ENCODE measurements around the gene CDH2.

The CDH2 gene

GRCh38 chr18:28048612-28049011, 128.3 kb downstream of the CDH2 start:
- Histone ChIP-seq H3K9ac (ENCODE audit: low read depth, low read length) (no peak overlapping the region), H3K27me3 (ENCODE audit: control insufficient read depth, insufficient read depth, low read length) (no peaks in the 10 kb centered on the region), H3K9me3 (ENCODE audit: control insufficient read depth, insufficient read depth, low read length) (no peaks in the 10 kb centered on the region), H3K4me3 (ENCODE audit: low read depth, low read length) (no peak overlapping the region), H3K4me1 (ENCODE audit: control insufficient read depth, insufficient read depth, low read length) (peaks cover 12% of the 10 kb centered on the region), H3K36me3 (ENCODE audit: control insufficient read depth, insufficient read depth, low read length) (no peaks in the 10 kb centered on the region)

DNA sequence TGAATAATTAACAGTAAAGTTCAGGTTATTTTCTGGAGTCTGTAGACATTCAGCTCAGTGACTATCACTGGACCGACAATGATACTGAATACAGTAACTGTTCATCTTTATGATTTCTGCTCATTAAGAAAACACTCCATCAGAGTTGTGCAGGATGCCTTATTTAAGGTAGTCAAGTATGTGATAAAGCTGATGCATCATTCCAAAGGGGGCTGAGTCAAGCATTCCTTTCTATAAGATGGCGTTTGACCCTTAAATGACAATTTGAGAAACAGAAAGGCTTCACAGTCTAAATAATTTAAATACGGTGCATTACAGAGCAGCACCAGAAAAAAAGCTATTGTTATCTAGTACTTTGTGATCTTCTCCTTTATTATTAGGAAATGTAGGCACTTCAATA, 131.1 kb downstream of the CDH2 start:
- H3K36me3 ChIP-seq (ENCODE audit: control insufficient read depth, insufficient read depth, low read length) = no peaks in the 10 kb centered on the region
- peaks cover 12% of the 10 kb centered on the region for H3K4me1 ChIP-seq (ENCODE audit: control insufficient read depth, insufficient read depth, low read length)
- H3K27me3 ChIP-seq (ENCODE audit: control insufficient read depth, insufficient read depth, low read length) = no peaks in the 10 kb centered on the region
- H3K4me3 ChIP-seq (ENCODE audit: low read depth, low read length) = no peak overlapping the region
- H3K9ac ChIP-seq (ENCODE audit: low read depth, low read length) = no peak overlapping the region
- H3K9me3 ChIP-seq (ENCODE audit: control insufficient read depth, insufficient read depth, low read length) = no peaks in the 10 kb centered on the region

DNA sequence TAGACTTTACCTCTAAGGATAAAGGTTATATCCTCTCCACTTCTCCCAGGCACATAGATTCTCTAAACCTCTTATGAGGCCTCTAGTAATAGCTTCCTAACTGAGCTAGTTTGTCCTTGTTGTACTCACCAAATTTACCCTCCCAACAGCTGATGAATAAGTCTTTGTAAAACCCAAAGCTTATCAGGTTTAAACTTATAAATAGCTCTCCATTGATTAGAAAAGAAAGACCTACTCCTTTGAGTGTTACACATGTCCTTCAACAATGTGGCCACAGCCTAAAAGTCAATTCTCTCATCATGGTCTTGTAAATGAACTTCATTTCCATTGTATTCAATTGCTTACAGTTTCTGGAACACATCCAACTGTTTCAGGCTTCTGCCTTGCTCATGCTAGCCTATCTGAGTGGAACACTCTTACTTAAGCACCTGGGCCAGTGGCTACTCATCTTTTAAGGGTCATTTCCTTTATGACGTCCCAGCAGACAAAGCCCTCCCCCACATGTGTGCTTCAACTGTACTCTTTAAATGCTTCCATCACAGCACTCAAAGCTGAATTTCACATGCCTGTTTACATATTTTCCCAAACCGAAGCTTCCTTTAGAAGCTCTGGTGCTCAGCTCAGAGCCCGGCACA, 131.6 kb downstream of the CDH2 start:
- H3K27me3 ChIP-seq (ENCODE audit: control insufficient read depth, insufficient read depth, low read length) = no peaks in the 10 kb centered on the region
- H3K4me3 ChIP-seq (ENCODE audit: low read depth, low read length) = no peak overlapping the region
- H3K9me3 ChIP-seq (ENCODE audit: control insufficient read depth, insufficient read depth, low read length) = no peaks in the 10 kb centered on the region
- H3K9ac ChIP-seq (ENCODE audit: low read depth, low read length) = no peak overlapping the region
- H3K4me1 ChIP-seq (ENCODE audit: control insufficient read depth, insufficient read depth, low read length) = peaks cover 12% of the 10 kb centered on the region
- H3K36me3 ChIP-seq (ENCODE audit: control insufficient read depth, insufficient read depth, low read length) = no peaks in the 10 kb centered on the region

DNA sequence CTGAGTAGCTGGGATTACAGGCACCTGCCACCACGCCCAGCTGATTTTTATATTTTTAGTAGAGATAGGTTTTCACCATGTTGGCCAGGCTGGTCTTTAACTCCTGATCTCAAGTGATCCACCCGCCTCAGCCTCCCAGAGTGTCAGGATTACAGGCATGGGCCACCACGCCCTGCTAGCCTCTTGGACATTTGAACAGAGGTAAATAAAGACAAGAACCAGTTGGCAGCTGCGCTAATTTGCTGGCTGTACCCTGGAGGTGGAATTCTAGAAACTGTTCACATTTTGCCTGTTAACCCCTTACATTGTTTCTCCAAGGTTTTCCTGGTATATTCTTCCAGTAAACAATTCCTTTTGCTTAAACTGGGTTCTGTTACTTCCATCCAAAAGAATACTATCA, 132.9 kb downstream of the CDH2 start:
- H3K9me3 ChIP-seq (ENCODE audit: control insufficient read depth, insufficient read depth, low read length) = no peaks in the 10 kb centered on the region
- H3K36me3 ChIP-seq (ENCODE audit: control insufficient read depth, insufficient read depth, low read length) = no peaks in the 10 kb centered on the region
- no peak overlapping the region for H3K4me3 ChIP-seq (ENCODE audit: low read depth, low read length)
- no peak overlapping the region for H3K9ac ChIP-seq (ENCODE audit: low read depth, low read length)
- no peaks in the 10 kb centered on the region for H3K27me3 ChIP-seq (ENCODE audit: control insufficient read depth, insufficient read depth, low read length)
- H3K4me1 ChIP-seq (ENCODE audit: control insufficient read depth, insufficient read depth, low read length) = peaks cover 12% of the 10 kb centered on the region

DNA sequence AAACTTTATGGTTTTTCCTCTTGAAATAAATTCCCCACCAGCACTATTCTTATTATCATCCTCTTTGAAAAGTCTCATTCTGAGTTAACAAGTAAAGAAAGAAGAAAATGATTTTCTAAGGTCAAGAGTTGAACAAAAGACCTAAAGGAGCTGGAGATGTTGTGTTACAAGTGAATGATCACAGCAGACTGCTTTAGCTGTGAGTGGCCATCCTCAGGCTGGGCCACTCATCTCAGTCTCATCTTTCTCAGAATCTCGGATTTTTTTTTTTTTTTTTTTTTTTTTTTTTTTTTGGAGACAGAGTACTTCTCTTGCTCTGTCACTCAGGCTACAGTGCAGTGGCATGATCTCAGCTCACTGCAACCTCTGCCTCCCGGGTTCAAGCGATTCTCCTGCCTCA, 133.3 kb downstream of the CDH2 start:
- no peak overlapping the region for H3K9ac ChIP-seq (ENCODE audit: low read depth, low read length)

DNA sequence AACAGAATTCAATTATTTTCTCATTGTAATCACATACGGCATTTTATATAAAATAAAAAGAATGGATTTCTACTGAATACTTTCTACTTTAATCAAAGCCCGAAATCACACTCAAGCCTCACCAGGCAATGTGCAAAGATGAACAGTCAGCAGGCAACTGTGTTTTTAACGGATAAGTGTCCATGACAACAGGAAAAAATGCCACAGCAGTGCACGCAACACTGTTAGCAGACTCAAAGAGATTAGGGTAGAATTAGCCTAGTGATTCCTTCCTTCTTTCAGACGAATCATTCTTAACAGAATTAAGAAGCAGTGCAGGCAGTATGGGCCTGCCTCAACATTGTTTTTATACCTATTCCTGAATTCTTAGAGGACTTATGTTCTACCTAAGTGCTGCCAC, 135.6 kb downstream of the CDH2 start:
- no peaks in the 10 kb centered on the region for H3K9me3 ChIP-seq (ENCODE audit: control insufficient read depth, insufficient read depth, low read length)
- H3K36me3 ChIP-seq (ENCODE audit: control insufficient read depth, insufficient read depth, low read length) = no peaks in the 10 kb centered on the region
- no peaks in the 10 kb centered on the region for H3K27me3 ChIP-seq (ENCODE audit: control insufficient read depth, insufficient read depth, low read length)
- peaks cover 7% of the 10 kb centered on the region for H3K4me1 ChIP-seq (ENCODE audit: control insufficient read depth, insufficient read depth, low read length)
- no peak overlapping the region for H3K9ac ChIP-seq (ENCODE audit: low read depth, low read length)
- H3K4me3 ChIP-seq (ENCODE audit: low read depth, low read length) = no peak overlapping the region

More for the DNA sequence above, 133.3 kb downstream of the CDH2 start:
- Histone ChIP-seq H3K27me3 (ENCODE audit: control insufficient read depth, insufficient read depth, low read length) (no peaks in the 10 kb centered on the region), H3K4me3 (ENCODE audit: low read depth, low read length) (no peak overlapping the region), H3K36me3 (ENCODE audit: control insufficient read depth, insufficient read depth, low read length) (no peaks in the 10 kb centered on the region), H3K9me3 (ENCODE audit: control insufficient read depth, insufficient read depth, low read length) (no peaks in the 10 kb centered on the region), H3K4me1 (ENCODE audit: control insufficient read depth, insufficient read depth, low read length) (peaks cover 12% of the 10 kb centered on the region)

GRCh38 chr18:28040716-28041115, 136.2 kb downstream of the CDH2 start:
- Histone ChIP-seq H3K27me3 (ENCODE audit: control insufficient read depth, insufficient read depth, low read length) (no peaks in the 10 kb centered on the region), H3K36me3 (ENCODE audit: control insufficient read depth, insufficient read depth, low read length) (no peaks in the 10 kb centered on the region), H3K9me3 (ENCODE audit: control insufficient read depth, insufficient read depth, low read length) (no peaks in the 10 kb centered on the region), H3K4me3 (ENCODE audit: low read depth, low read length) (no peak overlapping the region), H3K9ac (ENCODE audit: low read depth, low read length) (no peak overlapping the region), H3K4me1 (ENCODE audit: control insufficient read depth, insufficient read depth, low read length) (peaks cover 6% of the 10 kb centered on the region)

GRCh38 chr18:28040211-28040610, 136.7 kb downstream of the CDH2 start:
- H3K36me3 ChIP-seq (ENCODE audit: control insufficient read depth, insufficient read depth, low read length) = no peaks in the 10 kb centered on the region
- H3K9ac ChIP-seq (ENCODE audit: low read depth, low read length) = no peak overlapping the region
- peaks cover 3% of the 10 kb centered on the region for H3K4me1 ChIP-seq (ENCODE audit: control insufficient read depth, insufficient read depth, low read length)
- H3K4me3 ChIP-seq (ENCODE audit: low read depth, low read length) = no peak overlapping the region
- H3K9me3 ChIP-seq (ENCODE audit: control insufficient read depth, insufficient read depth, low read length) = no peaks in the 10 kb centered on the region
- no peaks in the 10 kb centered on the region for H3K27me3 ChIP-seq (ENCODE audit: control insufficient read depth, insufficient read depth, low read length)

DNA sequence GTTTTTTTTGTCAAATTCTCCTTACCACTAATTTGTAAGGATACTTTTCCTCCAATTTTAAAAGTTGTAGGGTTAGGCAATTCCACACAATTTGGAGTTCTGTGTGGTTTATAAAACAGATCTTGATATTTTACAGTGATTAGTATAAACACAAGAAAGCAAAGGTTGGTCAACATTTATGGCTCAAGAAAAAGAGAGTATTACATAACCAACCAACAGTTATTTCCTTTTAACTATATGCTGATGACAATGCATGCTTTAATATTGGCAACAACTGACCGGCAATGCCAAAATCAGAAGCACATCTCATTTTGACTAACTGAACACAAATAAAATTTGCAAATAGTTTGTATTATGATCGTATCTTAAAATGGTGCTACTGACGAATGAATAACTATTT, 137.2 kb downstream of the CDH2 start:
- H3K36me3 ChIP-seq (ENCODE audit: control insufficient read depth, insufficient read depth, low read length) = no peaks in the 10 kb centered on the region
- H3K4me3 ChIP-seq (ENCODE audit: low read depth, low read length) = no peak overlapping the region
- no peak overlapping the region for H3K9ac ChIP-seq (ENCODE audit: low read depth, low read length)
- H3K4me1 ChIP-seq (ENCODE audit: control insufficient read depth, insufficient read depth, low read length) = peaks cover 3% of the 10 kb centered on the region
- no peaks in the 10 kb centered on the region for H3K27me3 ChIP-seq (ENCODE audit: control insufficient read depth, insufficient read depth, low read length)
- H3K9me3 ChIP-seq (ENCODE audit: control insufficient read depth, insufficient read depth, low read length) = no peaks in the 10 kb centered on the region

- Histone ChIP-seq H3K36me3 (ENCODE audit: control insufficient read depth, insufficient read depth, low read length) (no peaks in the 10 kb centered on the region), H3K9me3 (ENCODE audit: control insufficient read depth, insufficient read depth, low read length) (no peaks in the 10 kb centered on the region), H3K4me1 (ENCODE audit: control insufficient read depth, insufficient read depth, low read length) (peaks cover 3% of the 10 kb centered on the region), H3K27me3 (ENCODE audit: control insufficient read depth, insufficient read depth, low read length) (no peaks in the 10 kb centered on the region), H3K4me3 (ENCODE audit: low read depth, low read length) (no peak overlapping the region), H3K9ac (ENCODE audit: low read depth, low read length) (no peak overlapping the region)
These were observed 137.9 kb downstream of the CDH2 start for GRCh38 chr18:28039078-28039477.

DNA sequence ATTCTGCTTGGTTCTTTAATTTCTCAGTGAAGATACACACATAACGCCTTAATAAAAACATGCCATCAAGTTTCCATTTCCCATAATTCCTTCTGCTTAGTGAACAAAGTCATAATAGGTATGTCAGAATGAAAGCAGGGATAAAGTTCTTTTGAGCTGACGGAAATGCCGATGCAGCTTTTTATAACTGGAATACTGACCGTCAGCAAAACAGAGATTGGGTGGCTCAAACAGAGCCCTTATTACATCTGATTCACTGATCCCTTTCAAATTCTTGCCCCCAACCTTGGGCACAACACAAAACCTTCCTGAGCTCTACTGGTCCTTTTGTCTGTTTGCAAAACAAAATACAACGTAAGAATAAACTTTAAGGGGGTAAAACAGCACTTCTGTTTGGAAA, 140.4 kb downstream of the CDH2 start:
- peaks cover 3% of the 10 kb centered on the region for H3K4me1 ChIP-seq (ENCODE audit: control insufficient read depth, insufficient read depth, low read length)
- no peaks in the 10 kb centered on the region for H3K9me3 ChIP-seq (ENCODE audit: control insufficient read depth, insufficient read depth, low read length)
- H3K36me3 ChIP-seq (ENCODE audit: control insufficient read depth, insufficient read depth, low read length) = no peaks in the 10 kb centered on the region
- H3K4me3 ChIP-seq (ENCODE audit: low read depth, low read length) = no peak overlapping the region
- H3K27me3 ChIP-seq (ENCODE audit: control insufficient read depth, insufficient read depth, low read length) = no peaks in the 10 kb centered on the region
- no peak overlapping the region for H3K9ac ChIP-seq (ENCODE audit: low read depth, low read length)

DNA sequence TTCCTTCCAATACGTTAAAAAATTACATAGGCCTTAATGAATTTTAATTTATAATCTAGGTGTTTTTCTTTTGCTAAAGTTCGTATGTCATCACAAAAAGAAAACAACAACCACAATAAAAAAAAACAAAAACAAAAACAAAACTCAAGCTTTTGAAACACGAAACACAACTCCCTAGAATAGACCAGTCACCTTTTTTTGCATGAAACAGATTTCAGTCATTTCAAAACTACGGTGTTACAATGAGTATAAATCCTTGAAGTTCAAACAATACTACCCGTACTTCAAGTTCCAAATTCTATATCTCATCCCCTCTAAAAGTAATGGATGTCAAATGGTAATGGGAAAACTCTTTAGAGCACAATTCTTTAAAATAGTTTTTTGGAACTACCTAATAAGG, 142.4 kb downstream of the CDH2 start:
- H3K36me3 ChIP-seq (ENCODE audit: control insufficient read depth, insufficient read depth, low read length) = no peaks in the 10 kb centered on the region
- H3K4me3 ChIP-seq (ENCODE audit: low read depth, low read length) = no peak overlapping the region
- H3K4me1 ChIP-seq (ENCODE audit: control insufficient read depth, insufficient read depth, low read length) = peaks cover 3% of the 10 kb centered on the region
- H3K27me3 ChIP-seq (ENCODE audit: control insufficient read depth, insufficient read depth, low read length) = no peaks in the 10 kb centered on the region
- H3K9me3 ChIP-seq (ENCODE audit: control insufficient read depth, insufficient read depth, low read length) = no peaks in the 10 kb centered on the region
- H3K9ac ChIP-seq (ENCODE audit: low read depth, low read length) = no peak overlapping the region

Measured in iPS-15b (cell line).